HG03064 (cell line): ENCODE data around the gene HTR6.

ENCODE experiments used
- ATAC-seq: cut with Tn5 transposase; IDR thresholded peaks from one replicate; pipeline ENCODE4 v1.9.1; 2021; ENCODE audit warnings: low read depth; ENCODE audit not compliant: unreplicated experiment

Gene HTR6

DNA sequence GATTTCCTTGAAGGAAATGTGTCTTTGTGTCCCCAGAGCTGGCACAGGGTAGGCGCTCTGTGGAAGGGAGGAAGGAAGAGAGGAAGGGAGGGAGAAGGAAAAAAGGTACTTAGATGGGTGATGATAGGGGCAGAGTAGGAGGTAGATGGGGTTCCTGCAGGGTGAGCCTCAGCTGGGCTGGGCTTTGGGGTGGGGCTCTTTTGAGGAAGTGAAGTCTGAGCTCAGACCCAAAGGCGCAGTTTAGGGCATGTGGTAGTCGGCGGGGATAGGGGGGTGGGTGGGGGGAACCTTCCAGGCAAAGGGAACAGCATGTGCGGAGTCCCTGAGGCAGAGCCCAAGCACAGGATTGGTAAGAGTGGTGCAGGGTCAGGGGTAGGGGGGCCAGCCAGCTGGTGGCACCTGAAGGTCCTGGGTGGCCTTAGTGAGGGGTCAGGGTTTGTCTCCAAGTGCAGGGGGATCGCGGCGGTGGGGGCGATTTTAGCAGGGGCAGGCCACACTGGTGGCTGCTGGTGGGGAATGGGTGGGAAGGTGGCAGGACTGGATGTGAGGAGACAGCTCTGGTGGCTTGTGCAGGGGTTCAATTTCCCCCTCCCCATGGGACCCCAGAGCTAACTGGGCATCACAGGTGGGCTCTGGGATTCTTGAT lies 8.4 kb upstream of the HTR6 start:
- no peak for ATAC-seq

DNA sequence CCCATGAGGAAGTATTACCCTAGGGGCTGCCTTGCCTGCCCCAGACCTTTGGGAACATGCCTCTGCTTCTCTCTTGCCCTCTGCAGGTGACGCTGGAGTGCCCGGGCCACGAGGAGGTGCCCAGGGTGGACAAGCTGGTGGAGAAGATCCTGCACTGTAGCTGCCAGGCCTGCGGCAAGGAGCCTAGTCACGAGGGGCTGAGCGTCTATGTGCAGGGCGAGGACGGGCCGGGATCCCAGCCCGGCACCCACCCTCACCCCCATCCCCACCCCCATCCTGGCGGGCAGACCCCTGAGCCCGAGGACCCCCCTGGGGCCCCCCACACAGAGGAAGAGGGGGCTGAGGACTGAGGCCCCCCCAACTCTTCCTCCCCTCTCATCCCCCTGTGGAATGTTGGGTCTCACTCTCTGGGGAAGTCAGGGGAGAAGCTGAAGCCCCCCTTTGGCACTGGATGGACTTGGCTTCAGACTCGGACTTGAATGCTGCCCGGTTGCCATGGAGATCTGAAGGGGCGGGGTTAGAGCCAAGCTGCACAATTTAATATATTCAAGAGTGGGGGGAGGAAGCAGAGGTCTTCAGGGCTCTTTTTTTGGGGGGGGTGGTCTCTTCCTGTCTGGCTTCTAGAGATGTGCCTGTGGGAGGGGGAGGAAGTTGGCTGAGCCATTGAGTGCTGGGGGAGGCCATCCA lies 7.8 kb upstream of the HTR6 start:
- no peak for ATAC-seq

DNA sequence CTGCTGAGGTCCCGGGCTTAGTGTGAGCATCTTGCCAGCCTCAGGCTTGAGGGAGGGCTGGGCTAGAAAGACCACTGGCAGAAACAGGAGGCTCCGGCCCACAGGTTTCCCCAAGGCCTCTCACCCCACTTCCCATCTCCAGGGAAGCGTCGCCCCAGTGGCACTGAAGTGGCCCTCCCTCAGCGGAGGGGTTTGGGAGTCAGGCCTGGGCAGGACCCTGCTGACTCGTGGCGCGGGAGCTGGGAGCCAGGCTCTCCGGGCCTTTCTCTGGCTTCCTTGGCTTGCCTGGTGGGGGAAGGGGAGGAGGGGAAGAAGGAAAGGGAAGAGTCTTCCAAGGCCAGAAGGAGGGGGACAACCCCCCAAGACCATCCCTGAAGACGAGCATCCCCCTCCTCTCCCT lies 7.2 kb upstream of the HTR6 start:
- ATAC-seq = no peak

GRCh38 chr1:19658186-19658585 lies 6.5 kb upstream of the HTR6 start:
- ATAC-seq = no peak

GRCh38 chr1:19661721-19662228 lies 2.9 kb upstream of the HTR6 start:
- no peak for ATAC-seq

GRCh38 chr1:19662313-19662712 lies 2.4 kb upstream of the HTR6 start:
- ATAC-seq = no peak

DNA sequence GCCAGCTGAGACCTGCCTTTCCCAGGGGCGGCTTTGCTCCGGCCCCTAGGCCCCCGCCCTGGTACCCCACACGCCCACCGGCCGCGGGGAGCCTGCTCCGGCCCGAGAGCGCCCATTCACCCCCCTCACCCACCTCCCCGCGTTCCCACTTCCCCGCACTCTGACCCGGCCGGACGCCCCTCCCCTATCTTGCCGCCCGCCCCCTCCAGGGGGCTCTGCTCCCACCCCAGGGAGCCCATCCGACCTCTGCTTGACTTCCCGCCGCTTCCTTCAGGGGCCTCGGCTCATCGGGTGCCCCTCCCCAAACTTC lies 466 bp downstream of the HTR6 start:
- ATAC-seq = no peak

DNA sequence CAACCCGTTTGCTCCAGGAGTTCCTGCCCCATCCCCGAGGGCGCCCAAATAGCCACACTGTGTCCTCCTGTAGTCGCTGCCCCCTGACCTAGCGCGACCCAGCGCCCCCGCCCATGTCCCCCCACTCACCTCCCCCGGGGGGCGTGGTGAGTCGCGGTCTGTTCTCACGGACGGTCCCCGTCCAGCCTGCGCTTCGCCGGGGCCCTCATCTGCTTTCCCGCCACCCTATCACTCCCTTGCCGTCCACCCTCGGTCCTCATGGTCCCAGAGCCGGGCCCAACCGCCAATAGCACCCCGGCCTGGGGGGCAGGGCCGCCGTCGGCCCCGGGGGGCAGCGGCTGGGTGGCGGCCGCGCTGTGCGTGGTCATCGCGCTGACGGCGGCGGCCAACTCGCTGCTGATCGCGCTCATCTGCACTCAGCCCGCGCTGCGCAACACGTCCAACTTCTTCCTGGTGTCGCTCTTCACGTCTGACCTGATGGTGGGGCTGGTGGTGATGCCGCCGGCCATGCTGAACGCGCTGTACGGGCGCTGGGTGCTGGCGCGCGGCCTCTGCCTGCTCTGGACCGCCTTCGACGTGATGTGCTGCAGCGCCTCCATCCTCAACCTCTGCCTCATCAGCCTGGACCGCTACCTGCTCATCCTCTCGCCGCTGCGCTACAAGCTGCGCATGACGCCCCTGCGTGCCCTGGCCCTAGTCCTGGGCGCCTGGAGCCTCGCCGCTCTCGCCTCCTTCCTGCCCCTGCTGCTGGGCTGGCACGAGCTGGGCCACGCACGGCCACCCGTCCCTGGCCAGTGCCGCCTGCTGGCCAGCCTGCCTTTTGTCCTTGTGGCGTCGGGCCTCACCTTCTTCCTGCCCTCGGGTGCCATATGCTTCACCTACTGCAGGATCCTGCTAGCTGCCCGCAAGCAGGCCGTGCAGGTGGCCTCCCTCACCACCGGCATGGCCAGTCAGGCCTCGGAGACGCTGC lies 1.1 kb downstream of the HTR6 start:
- ATAC-seq = no peak

DNA sequence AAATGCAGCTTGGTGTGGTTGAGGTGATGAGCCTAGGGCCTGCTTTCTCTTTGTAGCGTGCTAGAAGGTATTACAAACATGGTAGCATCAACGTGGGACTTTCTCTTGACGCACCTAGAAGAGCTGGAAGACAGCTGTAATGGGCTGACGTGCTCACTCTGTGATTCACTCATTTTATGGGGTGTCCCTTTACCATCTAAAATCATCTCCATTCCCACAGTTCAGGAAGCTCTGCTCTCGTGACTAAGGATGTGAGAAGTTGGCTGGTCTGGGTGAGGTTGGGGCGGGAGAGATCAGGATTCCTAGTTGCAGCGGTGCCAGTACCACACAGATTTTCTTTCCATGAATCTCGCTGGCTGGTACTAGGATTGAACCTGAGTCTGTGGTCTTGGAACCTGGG lies 4.2 kb downstream of the HTR6 start:
- no peak for ATAC-seq

- no peak for ATAC-seq
Measured at GRCh38 chr1:19670787-19671186, 6.1 kb downstream of the HTR6 start.

- ATAC-seq = no peak
Measured at GRCh38 chr1:19672237-19672636, 7.6 kb downstream of the HTR6 start.

DNA sequence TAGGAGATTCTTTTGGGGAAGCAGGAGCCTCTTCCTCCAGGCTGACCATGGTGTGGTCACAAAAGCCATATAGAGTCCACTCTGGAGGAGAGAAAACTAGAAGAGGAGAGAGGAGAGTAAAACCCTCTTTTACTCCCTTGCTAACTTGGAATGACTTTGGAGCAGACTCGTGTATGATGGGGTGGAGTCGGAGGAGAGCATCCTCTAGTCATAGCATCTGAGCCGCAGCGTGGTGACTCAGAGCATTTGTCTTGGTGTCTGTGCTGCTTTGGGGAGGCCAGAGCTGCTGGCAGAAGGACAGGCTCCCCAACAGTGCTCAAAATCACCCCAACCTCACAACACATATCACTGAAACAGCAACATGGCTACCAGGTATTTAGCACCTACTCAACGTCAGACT lies 11.1 kb downstream of the HTR6 start:
- ATAC-seq = no peak

DNA sequence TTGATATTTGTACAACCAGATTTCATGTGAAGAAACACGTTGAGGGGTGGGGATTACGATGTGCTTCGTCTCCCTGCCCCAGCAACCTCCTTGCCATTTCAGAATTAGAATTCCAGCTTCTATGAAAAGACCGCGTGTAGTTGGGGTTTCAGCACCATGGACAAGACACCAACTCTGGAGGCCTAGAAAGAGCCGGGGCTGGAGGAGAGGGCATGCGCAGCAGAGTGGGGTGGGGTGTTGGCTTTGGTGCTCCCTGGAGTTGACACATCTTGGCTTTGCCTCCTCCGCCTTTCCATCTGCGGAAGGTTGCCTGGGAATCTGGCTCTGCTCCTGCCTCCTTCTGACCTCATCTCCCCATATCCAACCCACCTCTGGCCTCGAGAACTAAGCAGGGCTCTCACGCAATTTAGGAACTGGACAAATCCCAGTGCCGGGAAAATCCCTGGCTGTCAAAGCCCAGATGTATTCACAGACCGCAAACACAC lies 11.8 kb downstream of the HTR6 start:
- no peak for ATAC-seq

- ATAC-seq = no peak
Measured at GRCh38 chr1:19678493-19678892, 13.8 kb downstream of the HTR6 start.

DNA sequence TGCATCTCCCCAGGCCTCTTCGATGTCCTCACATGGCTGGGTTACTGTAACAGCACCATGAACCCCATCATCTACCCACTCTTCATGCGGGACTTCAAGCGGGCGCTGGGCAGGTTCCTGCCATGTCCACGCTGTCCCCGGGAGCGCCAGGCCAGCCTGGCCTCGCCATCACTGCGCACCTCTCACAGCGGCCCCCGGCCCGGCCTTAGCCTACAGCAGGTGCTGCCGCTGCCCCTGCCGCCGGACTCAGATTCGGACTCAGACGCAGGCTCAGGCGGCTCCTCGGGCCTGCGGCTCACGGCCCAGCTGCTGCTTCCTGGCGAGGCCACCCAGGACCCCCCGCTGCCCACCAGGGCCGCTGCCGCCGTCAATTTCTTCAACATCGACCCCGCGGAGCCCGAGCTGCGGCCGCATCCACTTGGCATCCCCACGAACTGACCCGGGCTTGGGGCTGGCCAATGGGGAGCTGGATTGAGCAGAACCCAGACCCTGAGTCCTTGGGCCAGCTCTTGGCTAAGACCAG lies 14.3 kb downstream of the HTR6 start:
- no peak for ATAC-seq

GRCh38 chr1:19679691-19680090 lies 15.0 kb downstream of the HTR6 start:
- ATAC-seq = no peak

DNA sequence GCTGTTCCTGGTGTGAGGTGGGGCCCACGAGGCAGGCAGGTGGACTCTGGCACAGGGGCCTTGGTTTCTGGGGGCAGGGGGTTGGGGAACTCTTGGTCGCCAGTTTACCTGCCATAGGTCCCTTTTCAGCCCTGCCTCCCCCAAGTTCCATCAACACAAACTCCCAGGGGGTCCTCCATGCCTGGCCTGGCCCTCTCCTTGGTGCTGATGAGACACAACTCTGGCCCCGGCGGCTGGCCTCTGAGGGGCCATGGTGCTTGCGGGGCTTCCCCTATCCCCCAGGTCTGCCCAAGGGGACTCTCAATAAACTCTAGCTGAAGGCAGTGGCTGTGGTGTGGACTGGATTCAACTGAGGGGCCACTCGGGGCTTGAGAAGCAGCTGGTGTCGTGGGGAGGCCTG lies 16.0 kb downstream of the HTR6 start:
- no peak for ATAC-seq

- no peak for ATAC-seq
Measured at GRCh38 chr1:19682257-19682656, 17.6 kb downstream of the HTR6 start.

DNA sequence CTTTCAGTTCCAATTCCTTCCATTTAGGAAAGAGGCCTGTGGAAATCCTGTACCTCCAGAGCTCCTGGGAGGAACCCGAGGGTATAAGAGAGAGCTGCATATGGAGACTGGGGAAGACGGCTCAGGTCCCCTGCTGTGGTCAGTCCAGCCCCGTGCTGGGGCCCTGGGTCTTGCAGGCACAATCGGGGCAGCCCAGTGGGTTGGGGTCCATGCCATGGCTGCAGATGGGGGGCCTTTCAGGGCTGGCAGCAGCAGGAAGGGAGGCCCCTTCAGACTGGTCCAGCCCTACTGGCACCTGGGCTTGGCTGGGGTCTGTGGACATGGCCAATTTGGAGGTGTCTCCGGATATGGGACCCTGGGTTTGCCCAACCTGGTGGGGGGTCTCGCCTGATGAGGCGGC lies 18.2 kb downstream of the HTR6 start:
- ATAC-seq = no peak

GRCh38 chr1:19683351-19683750 lies 18.7 kb downstream of the HTR6 start:
- ATAC-seq = no peak

DNA sequence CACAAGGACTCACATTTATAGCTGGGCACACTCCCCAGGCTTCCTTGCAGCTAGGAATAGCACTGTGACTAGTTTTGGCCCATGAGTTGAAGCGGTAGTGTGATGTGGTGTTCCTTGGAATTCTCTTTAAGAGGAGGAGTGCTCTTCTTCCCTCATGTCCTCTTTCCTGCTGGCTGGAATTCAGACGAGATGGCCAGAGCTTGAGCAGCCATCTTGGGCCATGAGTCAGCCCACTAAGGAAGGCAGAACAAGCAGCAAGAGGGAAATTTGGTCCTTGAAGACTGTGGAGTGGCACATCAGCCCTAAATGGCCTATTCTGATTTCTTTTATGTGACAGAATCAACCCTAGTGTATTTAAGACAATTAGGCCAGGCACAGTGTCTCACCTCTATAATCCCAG lies 20.0 kb downstream of the HTR6 start:
- no peak for ATAC-seq
